Hematopoietic multipotent progenitor cell treated with erythropoietin and hydrocortisone succinate and interleukin-3 and kit ligand, for 15 days (in vitro differentiated cells): ENCODE data around the gene MAPKBP1.

Source experiments
- DNase-seq: peaks from one replicate; pipeline ENCODE4 v3.0.0-alpha.2; 2015; ENCODE audit warnings: low spot score

Gene MAPKBP1

DNA sequence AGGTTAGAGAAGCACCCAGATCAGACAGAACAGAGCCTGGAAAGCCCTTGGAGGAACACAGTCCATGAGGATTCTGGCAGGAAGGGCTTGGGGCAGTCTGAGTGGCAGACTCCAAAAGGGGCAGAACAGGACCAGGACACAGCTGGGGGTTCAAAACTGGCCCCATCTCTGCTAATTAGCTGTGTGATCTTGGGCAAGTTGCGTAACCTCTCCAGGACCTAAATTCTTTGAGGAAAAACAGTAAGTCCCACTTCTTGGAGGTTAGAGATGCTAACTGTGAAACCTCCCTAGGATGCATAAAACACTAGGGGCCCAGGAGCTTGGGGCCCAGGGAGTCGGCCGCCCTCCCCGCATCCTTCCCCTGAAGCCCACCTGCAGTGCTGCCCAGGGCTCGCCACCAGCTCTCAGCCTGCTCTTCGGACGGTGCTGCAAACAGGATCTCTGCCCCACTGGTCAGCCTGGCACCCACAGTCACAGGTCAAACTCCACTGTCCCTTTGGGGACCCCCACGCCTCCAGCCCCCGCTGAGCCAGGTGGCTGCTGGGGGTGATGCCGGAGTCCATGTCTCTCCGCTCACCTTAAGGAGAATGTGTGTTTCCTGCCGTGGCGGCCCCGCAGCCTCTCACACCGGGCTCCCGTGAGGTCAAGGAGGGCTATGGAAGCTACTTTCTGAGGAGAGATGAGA is 76.3 kb downstream of the MAPKBP1 start:
- no peak for DNase-seq

DNA sequence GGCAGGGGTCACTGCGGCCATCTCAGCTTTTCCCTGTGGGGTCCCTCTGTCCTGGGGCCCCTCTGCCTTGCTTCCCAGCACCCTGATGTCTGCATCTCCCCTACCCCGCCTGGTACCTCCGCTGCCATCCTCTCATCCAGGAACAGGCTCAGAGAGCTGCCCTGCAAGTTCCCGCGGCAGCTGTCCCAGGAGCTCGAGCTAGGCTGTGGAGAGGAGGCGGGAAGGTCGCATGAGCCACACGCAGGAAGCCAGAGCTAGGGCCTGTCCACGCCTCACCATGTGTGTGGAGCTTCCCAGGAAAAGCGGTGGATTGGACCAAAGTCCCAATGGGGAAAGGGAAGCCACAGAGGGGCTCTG is 76.9 kb downstream of the MAPKBP1 start:
- no peak for DNase-seq

DNA sequence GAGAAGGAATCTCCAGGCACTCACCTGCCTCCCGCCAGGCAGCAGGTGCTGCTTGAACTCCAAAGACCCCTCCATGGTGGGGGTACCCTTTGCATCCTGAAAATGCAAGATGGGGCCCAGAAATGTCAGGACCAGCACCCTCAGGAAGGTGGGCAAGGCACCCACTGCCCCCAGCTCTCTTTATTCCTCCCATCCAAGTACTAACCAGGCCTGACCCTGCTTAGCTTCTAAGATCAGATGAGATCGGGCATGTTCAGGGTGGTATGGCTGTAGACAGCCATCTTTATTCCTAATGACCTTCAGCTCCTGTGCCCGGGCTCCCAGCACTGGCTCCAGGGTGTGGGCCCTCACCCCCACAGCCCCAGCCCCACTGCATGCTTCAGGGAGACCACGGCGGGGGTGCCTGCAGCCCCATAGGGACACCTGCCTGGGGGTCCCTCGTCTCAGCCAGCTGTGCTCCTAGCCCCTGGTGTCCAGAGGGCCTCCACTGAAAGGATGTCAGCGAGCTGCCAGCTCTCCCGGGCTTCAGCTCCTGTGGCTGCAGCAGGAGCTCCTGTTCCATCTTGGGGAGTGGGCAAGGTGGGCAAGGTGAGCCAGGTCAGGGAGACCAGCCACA is 77.6 kb downstream of the MAPKBP1 start:
- DNase-seq = no peak

DNA sequence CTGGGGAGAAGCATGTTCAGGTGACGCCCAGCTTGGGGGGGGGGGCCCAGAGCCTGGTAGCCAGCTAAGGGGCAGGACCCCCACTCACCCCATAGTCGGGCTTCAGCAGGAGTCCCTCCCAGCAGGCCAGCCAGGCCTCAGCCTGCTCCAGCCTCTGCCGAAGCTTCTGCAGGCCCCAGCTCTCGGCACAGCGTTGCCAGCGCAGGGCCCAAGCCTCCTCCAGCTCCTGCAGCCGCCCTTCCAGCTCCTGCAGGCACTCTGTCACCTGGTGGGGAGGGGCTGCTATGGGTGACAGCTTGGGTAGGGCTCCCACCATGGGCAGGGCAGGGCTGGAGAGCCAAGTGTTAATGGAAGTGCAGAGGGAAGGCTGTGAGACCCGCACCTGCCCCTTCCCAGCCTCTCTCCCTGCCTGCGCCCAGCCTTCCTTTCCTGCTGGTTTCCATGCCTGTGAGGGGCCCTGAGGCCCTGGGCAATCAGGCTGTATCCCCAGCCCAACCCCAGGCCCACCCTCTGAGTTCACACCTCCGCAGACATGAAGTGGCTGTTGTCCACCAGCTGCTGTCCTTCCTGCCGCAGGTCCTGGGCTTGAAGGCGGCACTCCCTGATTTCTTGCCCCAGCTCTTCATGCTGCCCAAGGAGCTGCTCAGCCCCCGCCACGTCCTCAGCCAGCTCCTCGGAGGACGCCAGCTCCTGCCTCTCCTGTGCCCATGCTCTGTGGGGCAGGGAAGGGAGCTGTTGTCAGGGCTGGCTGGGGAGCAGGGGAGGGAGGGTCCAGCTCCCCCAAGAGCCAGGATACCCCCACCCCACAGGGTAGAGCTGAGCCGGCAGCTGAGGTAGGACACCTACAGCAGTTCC is 78.7 kb downstream of the MAPKBP1 start:
- no peak for DNase-seq

DNA sequence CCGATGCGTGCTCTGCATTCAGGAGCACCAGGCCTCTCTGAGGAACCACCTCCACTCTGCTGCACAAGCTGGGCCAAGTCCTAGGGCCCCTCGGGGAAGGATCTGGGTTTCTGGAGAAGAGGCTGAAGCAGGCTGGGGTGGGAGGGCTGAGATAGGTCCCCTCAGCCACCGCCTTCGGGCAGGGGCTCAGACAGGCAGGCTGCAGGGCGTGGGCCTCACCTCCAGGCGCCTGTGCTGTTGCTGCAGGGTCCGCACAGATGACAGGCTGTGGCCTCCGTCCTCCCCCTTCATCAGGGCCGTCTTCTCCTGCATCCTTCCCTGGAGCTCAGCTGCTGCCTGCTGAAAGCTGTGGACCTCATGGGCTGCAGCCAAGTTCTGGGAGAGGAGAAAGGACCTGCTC is 79.5 kb downstream of the MAPKBP1 start:
- no peak for DNase-seq

DNA sequence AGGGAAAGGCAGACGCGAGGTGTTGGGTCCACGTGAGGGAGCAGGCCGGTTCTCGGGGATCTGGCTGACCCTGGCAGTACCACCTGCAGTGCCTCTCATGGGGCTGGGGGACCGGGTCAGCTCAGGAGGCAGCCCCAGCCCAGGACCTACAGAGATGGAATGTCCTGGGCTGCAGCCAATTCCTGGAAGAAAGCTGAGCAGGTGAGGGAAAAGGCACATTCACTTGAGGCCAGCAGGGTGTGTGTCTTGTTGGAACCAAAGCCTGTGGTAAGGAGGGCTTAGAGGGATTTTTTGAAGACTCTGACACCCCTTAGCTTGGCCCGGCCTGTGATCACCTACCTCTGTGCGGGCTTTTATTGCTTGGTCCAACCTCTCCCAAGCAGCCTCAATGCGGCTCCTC is 80.2 kb downstream of the MAPKBP1 start:
- no peak for DNase-seq

DNA sequence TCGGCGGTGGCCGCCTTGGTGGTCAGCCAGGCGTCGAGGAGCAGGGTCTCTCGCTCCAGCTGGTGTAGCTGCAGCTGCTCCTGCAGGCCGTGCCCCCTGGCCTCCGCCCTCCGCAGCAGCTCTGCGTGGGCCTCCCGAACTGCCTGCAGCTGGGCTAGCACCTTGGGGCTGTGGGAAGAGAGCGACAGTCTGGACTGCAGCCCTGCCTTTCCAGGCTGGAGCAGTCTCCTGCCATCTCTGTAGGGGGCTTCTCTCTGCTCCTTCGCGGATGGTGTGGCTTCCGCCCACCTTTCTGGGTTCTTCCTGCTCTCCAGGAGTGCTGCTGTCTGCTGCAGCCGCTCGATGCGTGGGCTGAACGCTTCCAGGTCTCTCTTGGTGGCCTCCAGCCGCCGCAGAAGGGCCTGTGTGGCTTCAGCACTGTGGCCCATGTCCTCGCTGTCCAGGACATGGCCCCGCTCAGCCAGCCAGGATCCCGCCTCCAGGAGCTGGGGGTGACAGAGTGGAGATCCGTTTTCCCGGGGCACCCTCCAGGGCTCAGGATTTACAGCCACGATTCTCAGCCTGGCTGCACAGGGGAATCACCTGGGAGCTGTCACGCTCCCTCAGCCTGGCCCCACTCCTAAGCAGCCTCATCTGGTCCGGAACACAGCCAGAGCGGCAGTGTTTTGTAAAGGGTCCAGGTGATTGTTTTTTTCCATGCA is 81.1 kb downstream of the MAPKBP1 start:
- no peak for DNase-seq

DNA sequence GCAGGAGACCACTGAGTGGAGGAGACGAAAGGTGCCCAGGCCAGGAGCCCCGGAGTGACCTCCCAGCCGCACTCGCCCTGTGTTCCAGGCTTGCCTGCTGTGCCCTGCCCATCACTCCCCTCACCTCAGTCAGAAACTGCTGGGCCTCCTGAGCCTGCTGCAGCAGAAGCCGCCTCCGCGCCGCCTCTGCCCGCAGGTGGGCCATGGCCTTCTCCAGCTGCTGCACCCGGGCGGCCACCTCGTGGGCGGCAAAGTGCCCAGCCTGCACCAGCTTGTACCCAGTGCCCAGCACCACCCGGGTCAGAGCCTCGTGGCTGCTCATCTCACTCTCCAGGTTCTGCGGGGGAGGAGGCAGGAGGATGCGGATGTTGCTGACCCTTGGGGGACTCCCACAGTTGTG is 82.0 kb downstream of the MAPKBP1 start:
- no peak for DNase-seq

DNA sequence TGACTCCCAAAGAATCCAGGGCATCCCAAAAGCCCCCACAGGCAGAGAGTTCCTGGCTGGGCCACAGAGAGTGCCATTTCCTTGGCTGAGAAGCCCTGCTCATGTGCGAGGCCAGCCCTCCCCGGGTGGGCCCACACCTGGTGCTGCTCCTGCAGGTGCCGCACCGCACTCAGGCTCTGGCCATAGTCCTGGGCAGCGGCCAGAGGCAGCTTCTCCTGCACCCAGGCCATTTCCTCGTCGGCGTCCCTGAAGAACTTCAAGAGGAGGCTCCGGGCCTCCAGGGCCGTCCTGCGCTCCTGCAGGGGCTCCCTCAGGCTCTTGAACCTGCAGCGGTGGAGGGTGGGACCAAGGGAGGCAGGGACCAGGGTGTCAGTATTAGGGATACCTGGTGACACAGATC is 82.4 kb downstream of the MAPKBP1 start:
- no peak for DNase-seq

DNA sequence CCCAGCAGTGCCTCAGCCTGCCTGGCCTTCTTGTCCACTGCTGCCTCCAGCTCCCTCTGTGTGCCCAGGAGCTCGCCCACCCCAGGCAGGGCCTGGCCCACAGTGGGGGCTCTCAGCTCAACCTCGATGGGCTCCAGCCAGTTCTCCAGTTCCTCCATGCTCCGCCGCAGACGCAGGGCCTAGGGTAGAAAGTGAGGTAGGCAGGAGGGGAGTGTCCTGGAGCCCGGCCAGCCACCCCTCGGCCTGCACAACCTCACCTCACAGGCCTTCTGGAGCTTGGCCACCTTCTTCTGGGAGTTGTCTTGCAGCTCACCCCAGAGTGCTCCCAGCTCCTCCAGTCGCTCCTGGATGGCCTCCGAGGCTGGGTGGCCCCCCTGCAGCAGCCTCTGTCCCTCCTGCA is 83.0 kb downstream of the MAPKBP1 start:
- DNase-seq = no peak

DNA sequence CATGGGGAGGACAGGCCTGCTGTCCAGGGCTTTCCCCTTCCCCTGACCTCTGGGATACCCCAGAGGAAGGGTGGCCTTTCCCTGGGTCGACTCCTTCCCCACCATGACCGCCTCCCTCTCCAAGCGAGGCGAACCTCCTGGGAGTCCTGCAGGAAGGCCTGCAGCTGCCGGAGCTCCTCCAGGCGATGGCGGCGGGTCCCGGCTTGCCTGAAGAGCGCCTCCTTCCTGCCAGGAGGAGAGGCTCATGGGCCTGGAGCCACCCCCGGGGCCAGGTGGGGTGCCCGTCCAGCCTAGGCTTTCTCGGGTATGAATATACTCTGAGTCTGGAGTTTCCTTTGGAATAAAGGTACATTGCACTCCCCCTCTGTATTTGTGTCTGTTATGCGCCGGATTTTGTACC is 84.5 kb downstream of the MAPKBP1 start:
- no peak for DNase-seq

DNA sequence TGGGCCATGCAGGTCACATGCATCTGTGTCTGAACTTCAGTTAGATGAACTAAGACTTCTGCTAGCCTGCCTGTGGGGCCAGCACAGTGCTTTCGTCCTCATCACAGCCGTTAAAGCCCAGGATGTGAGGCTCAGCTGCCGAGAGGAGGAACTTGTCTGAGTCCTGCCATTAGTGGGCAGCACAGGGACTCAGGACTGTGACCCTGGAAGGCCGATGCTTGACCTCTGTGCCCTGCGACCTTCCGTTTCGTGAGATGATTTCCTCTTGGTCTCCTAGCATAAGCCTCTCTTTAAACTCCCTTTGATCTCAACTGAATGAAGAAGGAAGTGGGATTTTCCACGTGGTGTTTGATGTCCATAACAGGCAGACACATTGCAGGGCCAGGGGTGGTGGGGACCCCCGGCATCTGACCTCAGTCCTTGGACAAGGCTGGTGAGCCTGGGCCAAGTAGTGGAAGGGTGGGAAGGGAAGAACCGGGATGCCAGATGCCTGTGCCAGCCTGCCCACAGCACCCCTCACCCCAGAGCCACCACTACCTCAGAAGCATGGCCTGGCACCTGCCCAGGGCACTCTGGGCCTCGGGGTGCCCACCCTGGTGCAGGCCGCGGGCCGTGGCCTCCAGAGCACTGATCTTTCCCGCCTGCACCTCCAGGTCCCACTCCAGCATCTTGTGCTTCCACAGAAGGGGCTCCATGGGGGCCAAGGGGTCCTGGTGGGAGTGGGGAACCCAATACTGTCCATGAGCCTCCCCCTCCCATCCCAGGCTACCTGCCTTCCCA is 86.0 kb downstream of the MAPKBP1 start:
- no peak for DNase-seq

DNA sequence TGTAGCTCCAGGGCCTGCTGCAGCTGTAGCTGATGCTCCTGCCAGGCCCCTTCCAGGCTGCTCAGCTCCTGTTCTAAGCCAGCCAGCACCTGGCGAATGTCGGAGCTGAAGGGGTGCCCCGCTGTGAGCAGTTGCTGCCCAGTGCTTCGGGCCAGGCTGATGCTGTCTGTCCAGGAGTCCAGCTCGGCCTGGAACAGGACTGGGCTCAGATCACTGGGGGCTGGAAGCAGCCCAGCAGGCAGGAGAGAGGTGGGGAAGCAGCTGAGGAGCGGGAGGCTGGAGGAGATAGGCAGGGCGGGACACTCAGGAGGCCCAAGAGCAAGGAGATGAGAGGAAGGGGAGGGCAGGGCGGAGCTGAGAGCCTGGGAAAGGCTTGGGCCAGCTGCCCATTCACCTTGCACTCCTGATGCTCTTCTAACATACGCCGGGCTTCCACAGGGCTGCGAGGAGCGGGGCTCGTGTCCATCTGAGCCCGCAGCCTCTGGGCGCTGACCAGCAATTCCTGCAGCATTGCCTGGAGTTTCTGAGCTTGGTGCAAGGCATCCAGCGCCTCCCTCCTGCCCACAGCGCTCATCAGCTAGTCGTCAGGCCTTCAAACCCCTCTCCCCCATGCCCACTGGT is 87.6 kb downstream of the MAPKBP1 start:
- DNase-seq = no peak

DNA sequence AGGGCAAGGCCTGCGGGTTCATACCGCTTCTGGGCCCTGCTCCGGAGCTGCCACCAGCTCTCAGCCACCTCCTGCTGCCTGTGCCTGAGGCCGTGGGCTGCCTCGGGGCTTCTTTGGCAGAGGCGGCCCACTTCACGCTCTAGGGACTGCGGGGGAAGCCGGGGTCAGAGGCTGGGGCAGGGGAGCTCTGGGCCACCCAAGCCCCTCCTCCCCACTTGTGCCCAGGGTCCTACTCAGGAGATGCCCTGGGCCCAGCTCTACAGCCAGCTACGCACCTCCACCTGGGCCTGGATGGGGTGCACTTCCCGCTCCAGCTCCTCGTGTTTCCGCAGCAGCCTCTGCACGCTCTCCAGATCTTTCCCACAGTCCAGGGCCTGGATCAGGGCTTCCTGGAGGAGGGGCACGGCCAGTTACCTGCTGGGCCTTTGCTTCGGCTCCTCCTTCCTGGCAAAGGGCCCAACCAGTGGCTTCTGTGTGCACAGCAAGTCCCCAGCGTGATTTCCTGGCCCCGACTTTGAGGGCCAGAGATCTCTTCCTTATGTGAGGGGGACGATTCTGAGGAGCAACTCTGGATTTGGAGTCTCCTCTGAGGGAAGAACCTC is 88.3 kb downstream of the MAPKBP1 start:
- DNase-seq = no peak

DNA sequence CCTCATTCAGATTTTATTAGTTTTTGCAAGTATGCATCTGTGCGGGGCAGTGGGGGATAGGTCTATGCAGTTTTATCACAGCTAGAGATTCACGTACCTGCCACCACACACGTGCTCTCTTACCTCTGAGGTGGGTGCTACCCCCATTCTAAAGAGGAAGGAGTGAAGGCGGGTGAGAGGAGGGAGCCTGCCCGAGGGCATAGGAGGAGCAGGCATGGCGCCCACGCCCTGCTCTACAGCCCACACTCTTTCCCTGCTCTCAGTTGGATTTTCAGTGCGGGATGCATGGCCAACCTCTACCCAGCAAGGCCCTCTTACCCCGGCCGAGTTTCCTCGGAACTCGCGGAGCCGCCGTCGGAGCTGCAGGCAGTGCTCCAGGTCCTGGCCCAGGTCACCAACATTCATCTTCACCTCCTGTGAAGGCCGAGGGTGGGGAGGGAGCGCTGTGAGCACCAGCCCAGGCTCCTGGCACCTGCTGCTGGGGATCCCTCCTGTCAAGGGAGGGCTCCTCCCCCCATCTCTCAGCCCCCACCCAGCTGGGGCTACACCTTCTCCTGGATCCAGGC is 91.3 kb downstream of the MAPKBP1 start:
- no peak for DNase-seq

DNA sequence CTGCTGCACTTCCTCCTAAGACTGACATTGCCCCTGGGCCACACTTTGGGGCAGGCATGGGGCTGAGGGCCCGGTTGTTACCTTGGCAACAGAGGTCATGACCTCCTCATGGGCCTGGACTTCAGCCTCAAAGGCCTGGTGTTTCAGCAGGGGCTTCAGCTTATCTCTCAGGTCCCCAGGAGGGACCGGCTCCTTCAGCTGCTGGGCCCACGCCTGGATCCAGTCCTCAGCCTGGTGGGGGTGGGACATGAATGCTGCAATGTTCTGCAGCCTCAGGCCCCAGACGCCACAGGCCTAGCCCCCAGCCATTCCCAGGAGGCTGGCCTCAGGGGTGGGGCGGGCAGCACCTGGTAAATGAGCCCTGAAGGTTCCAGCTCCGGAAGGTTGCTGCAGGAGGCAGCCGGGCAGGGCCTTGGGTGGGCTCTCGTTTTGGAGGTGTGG is 92.0 kb downstream of the MAPKBP1 start:
- no peak for DNase-seq

DNA sequence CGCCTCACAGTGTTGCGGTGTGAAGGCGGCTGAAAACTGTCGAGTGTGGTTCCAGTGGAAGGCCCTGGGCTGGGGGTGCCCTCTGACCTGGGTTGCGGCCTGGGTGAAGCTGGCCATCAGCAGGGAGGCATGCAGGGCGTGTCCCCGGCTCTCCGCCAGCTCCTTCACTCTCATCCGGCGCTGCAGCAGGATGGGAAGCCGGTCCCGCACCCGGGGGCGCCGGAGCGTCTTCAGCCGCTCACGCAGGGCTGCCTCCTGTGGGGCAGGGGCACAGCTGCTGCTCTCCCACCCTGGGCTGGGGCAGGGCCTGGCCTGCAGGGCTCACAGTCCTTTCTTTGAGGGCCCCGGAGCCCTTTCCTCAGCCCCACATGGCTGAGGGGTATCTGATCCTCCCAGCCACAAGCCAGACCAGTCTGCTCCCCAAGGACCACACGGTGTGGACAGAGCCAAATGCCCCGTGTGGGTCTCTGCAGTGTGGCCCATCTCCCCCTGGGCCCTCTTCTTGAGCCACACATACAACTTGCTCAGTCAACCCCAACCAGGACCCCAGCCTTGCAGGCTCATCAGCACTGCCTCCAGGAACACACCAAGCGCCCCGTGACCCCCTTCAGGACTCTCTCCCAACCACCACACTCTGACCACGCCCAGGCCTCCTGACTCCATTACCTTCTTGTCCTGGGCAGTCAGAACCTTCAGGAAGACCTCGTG is 92.7 kb downstream of the MAPKBP1 start:
- no peak for DNase-seq

DNA sequence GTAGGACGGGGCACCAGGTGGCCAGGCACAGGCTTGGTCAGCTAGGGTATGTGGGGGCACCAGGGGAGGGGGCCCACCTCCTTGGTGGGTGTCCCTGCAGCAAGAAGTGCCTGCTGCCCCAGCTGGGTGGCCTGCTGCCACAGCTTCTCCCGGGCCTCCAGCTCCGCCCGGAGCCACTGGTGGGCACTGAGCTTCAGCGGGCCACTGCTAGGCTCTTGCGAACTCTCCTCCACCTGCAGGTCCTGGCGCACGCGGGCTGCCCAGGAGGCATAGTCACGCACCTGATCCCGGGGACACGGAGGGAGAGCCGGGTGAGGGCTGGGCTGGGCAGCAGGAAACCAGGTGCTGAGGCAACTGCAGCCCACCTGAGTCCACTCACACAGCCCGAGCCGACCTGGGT is 94.0 kb downstream of the MAPKBP1 start:
- DNase-seq = no peak

DNA sequence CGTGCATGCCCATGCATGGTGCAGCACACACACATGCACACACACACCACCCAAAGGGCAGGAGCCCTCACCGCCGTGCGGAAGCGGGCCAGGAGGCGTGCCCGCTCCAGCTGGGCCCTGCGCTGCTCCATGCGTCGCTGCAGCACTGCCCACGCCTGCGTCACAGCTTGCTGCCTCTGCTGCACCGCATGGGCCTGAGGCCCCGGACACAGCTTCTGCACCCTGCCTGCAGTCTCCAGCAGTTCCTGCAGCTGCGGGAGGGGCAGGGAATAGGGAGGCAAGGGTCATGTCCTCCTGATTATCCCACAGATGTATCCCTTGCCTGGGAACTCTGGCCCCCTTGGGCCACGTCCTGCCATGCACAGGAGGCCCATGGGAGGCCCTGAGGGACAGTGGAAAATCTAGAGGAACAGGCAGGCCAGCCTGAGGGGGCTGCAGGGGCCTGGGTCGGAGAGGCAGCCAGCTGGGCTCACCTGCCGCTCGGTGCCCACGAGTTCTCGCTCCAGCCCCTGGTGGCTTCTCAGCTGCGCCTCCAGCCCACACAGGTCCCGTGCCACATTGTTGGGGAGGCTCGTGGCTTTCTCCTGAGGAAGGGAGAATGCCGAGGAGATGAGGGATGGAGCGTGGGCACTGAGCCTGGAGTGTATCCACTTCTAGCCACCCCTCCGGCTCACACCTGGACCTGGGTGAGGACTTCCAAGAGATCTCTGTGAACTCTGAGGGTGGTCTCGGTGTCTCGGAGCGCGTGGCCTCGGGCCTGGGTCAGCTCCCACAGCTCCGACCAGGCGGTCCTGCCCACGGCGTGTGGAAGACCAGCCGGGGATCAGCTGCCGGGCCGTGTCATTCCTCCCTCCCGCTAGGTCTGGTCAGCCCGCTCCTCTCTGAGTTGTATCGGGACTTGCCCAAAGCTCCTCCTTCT is 95.7 kb downstream of the MAPKBP1 start:
- DNase-seq = no peak
